Retinal pigment epithelial cell (primary cell): Measurements from ENCODE around the gene GABRE.
A peak's percentile ranks its signal among the peaks of the same experiment; 100 is the strongest.

Source experiments
- DNase-seq: peaks from one replicate; pipeline ENCODE4 v3.0.0-alpha.2; 2010; ENCODE audit warnings: low read depth
- H3K4me3 ChIP-seq: 2 replicates; pipeline ENCODE4 v1.5.1; 2011; ENCODE audit warnings: mild to moderate bottlenecking, low read length, control low read depth, moderate library complexity
- TF ChIP-seq, protein P1 (sequence below): conservative IDR thresholded peaks from 2 replicates; pipeline ENCODE4 v1.5.1; 2011; ENCODE audit warnings: low read depth, low read length, control low read depth, inconsistent platforms

The GABRE gene

DNA sequence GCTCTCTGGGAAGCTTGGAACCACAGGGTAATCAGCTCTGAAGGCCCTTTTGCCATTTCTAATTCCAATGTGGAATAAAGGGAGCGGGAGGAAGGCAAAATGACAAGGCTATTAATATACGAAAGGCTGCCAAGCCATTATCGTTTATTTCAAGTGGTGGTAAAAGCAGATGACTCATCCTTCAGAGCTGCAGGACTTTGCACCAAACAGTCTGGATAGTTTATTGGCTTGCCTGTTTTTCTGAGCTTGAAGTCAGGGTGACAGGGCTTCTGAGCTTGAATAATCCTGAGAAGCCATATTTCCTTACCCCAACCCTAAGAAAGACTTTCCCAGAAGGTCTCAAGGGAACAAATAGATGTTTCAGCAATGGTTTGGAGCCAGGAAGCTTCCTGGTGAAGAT lies 7.7 kb upstream of the GABRE start:
- peak; percentile 63 for DNase-seq
- H3K4me3 ChIP-seq, result no peak overlapping the region
- TF ChIP-seq, protein P1, sequence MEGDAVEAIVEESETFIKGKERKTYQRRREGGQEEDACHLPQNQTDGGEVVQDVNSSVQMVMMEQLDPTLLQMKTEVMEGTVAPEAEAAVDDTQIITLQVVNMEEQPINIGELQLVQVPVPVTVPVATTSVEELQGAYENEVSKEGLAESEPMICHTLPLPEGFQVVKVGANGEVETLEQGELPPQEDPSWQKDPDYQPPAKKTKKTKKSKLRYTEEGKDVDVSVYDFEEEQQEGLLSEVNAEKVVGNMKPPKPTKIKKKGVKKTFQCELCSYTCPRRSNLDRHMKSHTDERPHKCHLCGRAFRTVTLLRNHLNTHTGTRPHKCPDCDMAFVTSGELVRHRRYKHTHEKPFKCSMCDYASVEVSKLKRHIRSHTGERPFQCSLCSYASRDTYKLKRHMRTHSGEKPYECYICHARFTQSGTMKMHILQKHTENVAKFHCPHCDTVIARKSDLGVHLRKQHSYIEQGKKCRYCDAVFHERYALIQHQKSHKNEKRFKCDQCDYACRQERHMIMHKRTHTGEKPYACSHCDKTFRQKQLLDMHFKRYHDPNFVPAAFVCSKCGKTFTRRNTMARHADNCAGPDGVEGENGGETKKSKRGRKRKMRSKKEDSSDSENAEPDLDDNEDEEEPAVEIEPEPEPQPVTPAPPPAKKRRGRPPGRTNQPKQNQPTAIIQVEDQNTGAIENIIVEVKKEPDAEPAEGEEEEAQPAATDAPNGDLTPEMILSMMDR, result no peak

DNA sequence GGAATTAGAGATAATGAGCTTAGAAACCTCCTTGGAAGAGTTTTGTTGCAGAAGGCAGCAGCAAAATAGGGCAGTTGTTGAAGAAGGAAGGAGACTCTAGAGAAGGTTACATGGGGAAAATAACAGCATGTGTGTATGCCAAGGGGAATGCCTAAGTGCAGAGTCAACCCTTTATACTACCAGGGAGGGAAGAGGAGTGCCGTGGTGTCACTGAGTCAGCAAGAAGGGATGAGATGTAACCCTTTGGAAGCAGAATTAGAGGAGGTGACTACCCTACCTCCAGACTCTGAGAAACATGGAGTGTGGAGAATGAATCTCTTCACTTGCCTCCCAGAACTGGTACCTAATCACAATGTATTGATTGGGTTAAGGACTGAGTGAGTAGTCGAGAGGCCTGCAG lies 6.7 kb upstream of the GABRE start:
- TF ChIP-seq, protein P1, result no peak
- no peak overlapping the region for H3K4me3 ChIP-seq
- DNase-seq, result no peak

DNA sequence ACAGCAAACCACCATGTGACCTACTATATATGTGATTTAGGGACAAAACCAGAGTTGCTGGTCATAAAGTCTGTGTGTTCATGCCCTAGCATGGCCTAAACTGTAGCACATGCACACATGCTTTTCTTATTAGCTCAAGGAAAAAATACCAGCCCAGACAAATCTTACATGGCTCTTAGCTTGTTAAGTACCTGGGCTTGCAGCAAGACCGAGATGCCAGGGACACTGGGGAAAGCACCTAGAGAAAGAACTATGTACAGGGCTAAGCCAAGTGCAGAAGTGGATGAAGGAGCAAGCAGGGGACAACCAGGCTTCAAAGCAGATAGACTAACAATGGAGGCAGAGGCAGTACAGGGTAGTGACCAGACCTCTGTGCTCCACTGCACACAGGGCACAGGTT lies 3.4 kb upstream of the GABRE start:
- TF ChIP-seq, protein P1, result no peak
- DNase-seq, result no peak
- H3K4me3 ChIP-seq, result no peak overlapping the region

DNA sequence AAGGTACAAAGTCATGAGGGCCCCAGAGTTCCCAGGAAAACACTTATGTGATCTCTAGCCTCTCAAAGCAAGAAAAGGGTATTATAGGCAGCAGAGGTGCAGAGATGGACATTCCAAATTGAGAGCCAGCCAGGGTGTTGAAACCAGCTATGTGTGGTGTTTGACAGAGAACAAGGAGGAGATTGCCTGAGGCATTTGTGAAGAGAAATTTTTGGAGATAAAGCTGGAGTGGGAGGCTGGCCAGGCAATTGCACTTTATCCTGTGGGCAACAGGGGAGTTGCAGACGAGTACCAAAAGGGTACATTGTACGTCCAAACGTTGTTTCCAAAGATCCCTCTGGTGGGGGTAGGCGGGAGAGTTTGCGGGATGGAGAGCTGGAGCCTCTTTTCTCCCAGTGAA lies 2.5 kb upstream of the GABRE start:
- no peak for DNase-seq
- TF ChIP-seq, protein P1, result no peak
- no peak overlapping the region for H3K4me3 ChIP-seq

DNA sequence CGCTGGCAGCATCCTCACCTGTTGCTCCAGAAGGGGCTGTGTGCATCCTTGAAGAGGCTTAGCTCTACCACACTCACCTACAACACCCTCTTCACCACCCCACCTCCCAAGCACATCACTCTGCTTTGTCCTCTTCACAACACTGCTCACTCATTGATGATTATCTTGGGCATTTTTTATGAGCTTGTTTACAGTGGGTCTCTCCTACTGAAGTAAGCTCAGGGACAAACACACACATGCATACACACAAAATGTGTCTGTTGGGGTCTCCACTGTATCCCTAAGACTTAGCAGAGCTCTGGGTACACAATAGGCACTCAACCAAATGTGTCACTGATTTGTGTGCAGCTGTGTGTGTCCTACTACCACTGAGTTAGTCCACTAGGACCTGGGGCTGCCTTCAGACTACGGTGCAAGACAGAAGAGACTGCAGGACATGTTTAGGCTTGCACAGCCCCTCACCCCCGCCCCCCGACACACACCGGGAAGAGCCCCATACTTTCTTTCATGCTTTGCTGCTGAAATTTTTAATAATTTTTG lies 1.3 kb upstream of the GABRE start:
- no peak overlapping the region for H3K4me3 ChIP-seq
- TF ChIP-seq, protein P1, result no peak
- no peak for DNase-seq

DNA sequence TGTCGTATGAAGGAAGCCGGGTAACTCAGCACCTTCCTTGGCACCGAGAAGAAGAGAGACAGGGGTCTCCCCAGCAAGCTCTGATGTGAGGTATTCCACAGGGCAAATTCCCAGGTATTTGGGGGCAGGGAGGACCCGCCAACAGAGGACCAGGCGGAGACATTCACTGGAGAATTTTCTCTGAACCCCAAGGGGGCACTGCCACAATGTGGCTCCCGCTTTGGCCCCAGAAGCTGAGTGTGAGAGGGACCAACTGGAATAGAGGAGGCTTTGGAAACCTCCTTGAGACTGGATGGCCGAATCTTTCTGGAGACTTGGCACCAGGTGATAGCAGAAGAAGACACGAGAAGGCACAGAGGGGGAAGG lies 735 bp upstream of the GABRE start:
- DNase-seq, result no peak
- TF ChIP-seq, protein P1, result no peak
- no peak overlapping the region for H3K4me3 ChIP-seq

DNA sequence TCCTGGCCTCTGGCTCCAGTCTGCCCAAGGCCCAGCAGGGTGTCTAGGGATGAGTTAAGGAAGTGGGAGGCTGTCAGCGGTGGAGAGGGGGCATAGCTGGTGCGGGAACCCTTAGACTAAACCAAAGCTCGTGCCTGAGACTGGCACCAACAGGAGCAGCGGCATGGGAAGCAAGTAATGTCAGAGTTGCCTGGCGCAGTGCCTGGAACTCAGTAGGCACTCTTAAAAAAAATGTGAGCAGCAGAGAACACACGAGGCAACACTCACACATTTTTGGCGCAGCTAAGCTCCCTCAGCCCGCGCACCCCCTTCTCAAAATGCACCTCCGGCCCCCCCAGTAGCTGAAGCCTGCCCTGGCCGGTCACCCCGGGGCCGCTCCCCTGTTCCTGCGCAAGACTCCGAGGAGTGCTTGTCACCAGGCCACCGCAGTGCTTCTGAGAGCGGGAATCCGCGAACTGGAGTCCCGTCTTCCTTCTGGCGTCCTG lies 583 bp downstream of the GABRE start:
- TF ChIP-seq, protein P1, result no peak
- peak overlapping the region; percentile 50 for H3K4me3 ChIP-seq
- DNase-seq, result peak; percentile 48
